Measurements from ENCODE around the gene CDC42BPB.

DNA sequence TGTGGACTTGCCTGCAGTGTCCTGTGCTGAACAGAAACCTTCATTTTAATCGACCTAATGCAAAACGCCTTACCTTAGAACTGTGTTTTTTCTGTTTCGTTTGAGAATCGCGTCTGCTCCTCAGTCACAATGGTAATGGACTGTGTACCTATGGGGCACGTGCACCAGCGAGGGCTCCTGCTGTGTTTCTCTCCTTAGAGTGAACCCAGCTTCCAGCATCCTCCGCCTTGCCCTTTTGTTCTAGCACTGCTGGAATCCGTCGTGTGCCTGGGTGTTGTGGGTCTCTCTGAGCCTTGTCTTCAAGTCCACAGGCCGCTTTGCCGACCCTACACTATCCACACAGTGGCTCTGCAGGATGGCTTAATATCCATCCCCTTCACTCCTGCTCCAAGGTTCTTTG lies 131.2 kb downstream of the CDC42BPB start:
- no peak for TF ChIP-seq POLR2A (IDR thresholded peaks at IDR 0.05; ENCODE audit: low read depth, low read length)
- no peak for TF ChIP-seq POLR2AphosphoS5 (IDR thresholded peaks at IDR 0.05; ENCODE audit: low read depth, low read length)
